Activated naive CD4-positive, alpha-beta T cell treated with anti-CD3 and anti-CD28 coated beads for 36 hours (primary cell): ENCODE measurements around the gene TTLL9. TPM values are rescaled to one million over a fixed set of nuclear protein-coding genes. Genes with fewer than 3 reads are reported as not detected.
"Not testable (repeated sequence)": the region's sequence is repeated elsewhere in the genome, so short reads cannot be mapped to it uniquely, and the experiment has no call there.

ENCODE experiments used
- CTCF ChIA-PET: fragments of 350-600 bp; sonication (Branson Sonifier 250); formaldehyde crosslinking; loops from one replicate; lab custom pipeline; 2021; ENCODE audit warnings: antibody characterized with exemption; lab: Charles Lee
- DNase-seq: peaks from one replicate; pipeline ENCODE4 v3.0.0-alpha.2; 2020
- H3K27ac Mint-ChIP-seq: one replicate; pipeline ENCODE4 v1.8.0; 2021; ENCODE audit warnings: mild to moderate bottlenecking, mixed read lengths
- H3K27me3 Mint-ChIP-seq: one replicate; pipeline ENCODE4 v1.8.0; 2021; ENCODE audit warnings: low read depth, mixed read lengths
- H3K36me3 Mint-ChIP-seq: one replicate; pipeline ENCODE4 v1.8.0; 2021; ENCODE audit warnings: low read depth, mixed read lengths
- H3K4me1 Mint-ChIP-seq: one replicate; pipeline ENCODE4 v1.8.0; 2021; ENCODE audit warnings: low read depth, mixed read lengths
- H3K4me3 Mint-ChIP-seq: one replicate; pipeline ENCODE4 v1.8.0; 2021; ENCODE audit warnings: mild to moderate bottlenecking, moderate library complexity, mixed read lengths
- H3K9me3 Mint-ChIP-seq: one replicate; pipeline ENCODE4 v1.8.0; 2021; ENCODE audit warnings: mixed read lengths
- intact Hi-C: fragments of 100-400 bp; cut with micrococcal nuclease; formaldehyde crosslinking; loops from one replicate; pipeline ENCODE4 v1.15.1; 2023
- total RNA-seq, 2 experiments: library from RNA; stranded (reverse); gene quantifications; one replicate each; pipeline ENCODE4 v1.2.3, GENCODE V29; 2021

TTLL9 gene
- total RNA-seq, 2 experiments from 2014 or later, result not detected

DNA sequence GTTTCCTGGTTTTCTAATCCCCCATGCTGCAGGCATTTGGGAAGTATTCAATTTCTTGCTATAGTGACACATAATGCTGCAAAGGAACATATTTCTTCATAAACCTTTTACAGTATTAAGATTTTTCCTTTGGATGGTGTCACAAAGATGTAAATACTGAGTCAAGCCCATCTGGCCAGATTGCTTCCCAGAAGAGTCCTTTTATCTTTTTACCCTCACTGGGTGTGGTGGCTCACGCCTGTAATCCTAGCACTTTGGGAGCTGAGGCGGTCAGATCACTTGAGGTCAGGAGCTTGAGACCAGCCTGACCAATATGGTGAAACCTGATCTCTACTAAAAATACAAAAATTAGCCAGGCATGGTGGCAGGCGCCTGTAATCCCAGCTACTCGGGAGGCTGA, 59.2 kb downstream of the TTLL9 start:
- H3K27me3 Mint-ChIP-seq, H3K36me3 Mint-ChIP-seq, DNase-seq, H3K4me1 Mint-ChIP-seq, H3K27ac Mint-ChIP-seq, H3K4me3 Mint-ChIP-seq, H3K9me3 Mint-ChIP-seq, intact Hi-C loops: not testable (repeated sequence)
- CTCF ChIA-PET, result interaction anchor here (0.6 kb wide), 1 partner anchor 23 kb away, joined by 3 read pairs; no protein-coding TSS in a partner anchor

DNA sequence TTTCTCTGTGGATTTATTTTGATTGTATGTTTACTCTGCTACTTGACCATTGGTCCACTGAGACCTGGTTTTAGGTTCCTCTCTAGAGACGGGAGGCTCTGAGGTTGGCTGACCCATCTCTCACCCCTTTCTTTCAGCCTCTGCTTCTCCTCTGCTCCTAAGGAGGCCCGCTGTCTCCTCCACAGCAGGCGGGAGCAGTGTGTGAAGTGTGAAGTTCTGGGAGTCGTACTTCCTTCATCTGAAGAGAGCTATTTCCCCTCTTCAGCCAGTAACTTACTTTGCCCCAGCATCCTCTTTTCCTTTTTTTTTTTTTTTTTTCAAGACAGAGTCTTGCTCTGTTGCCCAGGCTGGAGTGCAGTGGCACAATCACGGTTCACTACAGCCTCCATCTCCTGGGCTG, 60.3 kb downstream of the TTLL9 start:
- Mint-ChIP-seq H3K9me3 (no peaks in the 10 kb centered on the region), H3K27ac (no peak overlapping the region), H3K36me3 (no peaks in the 10 kb centered on the region), H3K4me3 (no peak overlapping the region), H3K27me3 (peaks cover 2% of the 10 kb centered on the region), H3K4me1 (no peaks in the 10 kb centered on the region)
- DNase-seq, result no peak
- intact Hi-C loops, result no loop called here
- CTCF ChIA-PET, result no interaction called here

DNA sequence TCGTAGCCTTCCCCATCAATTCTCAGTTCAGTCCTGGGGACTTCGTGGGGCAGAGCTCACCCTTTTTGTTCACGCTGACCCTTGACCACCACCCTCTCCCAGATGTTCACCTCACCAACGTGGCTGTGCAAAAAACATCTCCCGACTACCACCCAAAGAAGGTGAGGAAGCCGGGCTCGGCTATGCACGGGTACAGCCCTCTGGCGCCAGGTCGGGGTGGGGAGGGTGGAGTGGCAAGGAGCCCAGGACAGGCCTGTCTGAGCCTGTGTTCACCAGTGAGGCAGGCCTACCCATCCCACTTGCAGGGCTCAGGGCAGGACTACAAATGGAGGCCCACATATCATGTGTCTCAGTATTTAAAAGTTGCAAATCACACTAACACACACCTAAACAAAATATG, 63.3 kb downstream of the TTLL9 start:
- no peaks in the 10 kb centered on the region for H3K9me3 Mint-ChIP-seq
- intact Hi-C loops, result no loop called here
- no peaks in the 10 kb centered on the region for H3K4me1 Mint-ChIP-seq
- no peaks in the 10 kb centered on the region for H3K36me3 Mint-ChIP-seq
- H3K27ac Mint-ChIP-seq, result no peak overlapping the region
- DNase-seq, result no peak
- no peaks in the 10 kb centered on the region for H3K27me3 Mint-ChIP-seq
- H3K4me3 Mint-ChIP-seq, result no peak overlapping the region
- CTCF ChIA-PET, result interaction anchor here (0.6 to 0.9 kb wide), 4 partner anchors 83 to 1094 kb away, joined by 3 to 7 read pairs (median 4); no protein-coding TSS in a partner anchor

DNA sequence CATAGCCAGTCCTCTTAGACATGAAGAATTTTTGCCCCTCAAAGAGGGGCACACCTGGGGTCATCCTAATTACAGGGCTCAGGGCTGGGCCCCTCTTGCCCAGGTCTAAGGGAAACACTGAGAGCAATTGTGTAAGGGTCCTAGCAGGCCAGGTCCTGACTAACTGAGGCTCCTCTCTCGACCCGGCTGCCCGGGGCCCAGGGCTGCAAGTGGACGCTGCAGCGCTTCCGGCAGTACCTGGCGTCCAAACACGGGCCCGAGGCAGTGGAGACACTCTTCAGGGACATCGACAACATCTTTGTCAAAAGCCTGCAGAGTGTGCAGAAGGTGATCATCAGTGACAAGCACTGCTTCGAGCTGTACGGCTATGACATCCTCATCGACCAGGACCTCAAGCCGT, 64.1 kb downstream of the TTLL9 start:
- Mint-ChIP-seq H3K27ac (no peak overlapping the region), H3K27me3 (no peaks in the 10 kb centered on the region), H3K4me1 (no peaks in the 10 kb centered on the region), H3K36me3 (no peaks in the 10 kb centered on the region), H3K4me3 (no peak overlapping the region), H3K9me3 (no peaks in the 10 kb centered on the region)
- DNase-seq, result no peak
- intact Hi-C loops, result no loop called here
- CTCF ChIA-PET, result no interaction called here

DNA sequence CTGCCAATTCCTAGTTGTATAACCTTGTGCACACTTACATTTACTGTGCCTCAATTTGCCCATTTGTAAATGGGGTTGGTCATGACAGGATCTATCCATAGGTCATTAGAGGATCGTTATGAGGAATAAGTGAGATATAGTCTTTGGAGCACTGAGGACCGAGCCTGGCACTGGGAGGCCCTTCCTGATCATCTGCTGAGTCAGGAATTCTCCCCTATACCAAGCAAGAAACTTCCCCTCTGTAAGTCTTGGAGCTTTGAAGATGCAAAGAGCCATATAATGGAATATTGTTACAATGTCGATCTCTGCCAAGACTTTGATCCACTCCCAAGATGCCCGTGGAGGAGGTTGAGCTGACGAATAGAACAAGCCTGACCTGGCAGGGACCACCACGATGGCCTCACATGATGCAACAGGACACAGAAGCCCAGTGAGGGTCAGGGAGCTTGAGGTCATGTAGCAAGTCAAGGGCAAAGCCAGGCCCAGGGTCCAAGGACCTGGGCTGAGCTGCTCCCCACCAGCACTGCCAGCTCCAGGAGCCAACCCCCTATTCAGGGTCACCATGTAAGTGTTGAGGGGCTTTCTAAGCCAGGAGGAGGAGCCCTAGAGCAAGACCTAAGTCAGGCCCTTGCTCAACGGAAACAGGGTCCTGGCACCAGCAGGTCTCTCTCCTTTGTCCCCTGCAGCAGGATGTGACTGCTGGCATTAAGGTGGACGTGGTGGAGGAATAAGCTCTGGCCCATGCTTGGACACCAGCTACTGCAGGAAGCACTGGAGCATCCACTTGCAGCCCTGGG, 64.7 kb downstream of the TTLL9 start:
- intact Hi-C loops, result no loop called here
- DNase-seq, result no peak
- CTCF ChIA-PET, result interaction anchor here (1.1 kb wide), 1 partner anchor 29 kb away, joined by 4 read pairs; no protein-coding TSS in a partner anchor
- no peak overlapping the region for H3K27ac Mint-ChIP-seq
- H3K27me3 Mint-ChIP-seq, result no peaks in the 10 kb centered on the region
- H3K36me3 Mint-ChIP-seq, result no peaks in the 10 kb centered on the region
- no peaks in the 10 kb centered on the region for H3K4me1 Mint-ChIP-seq
- H3K4me3 Mint-ChIP-seq, result no peak overlapping the region
- no peaks in the 10 kb centered on the region for H3K9me3 Mint-ChIP-seq

DNA sequence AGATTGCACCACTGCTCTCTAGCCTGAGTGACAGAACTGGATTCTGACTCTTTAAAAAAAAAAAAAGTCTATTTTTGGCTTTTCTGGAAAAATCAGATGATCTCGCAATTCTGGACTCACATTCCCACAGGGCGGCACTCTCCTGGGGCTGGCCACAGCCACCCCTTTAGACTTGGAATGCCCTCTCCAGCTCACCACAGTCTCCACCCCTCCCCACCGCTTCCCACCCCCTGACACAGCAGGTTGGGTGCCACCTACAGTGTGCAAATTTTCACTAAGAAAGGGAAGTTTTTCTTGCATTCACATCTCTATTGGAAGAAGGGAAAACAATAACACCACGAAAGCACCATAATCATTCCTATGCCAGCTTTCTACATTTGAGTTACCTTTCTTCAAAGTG, 66.0 kb downstream of the TTLL9 start:
- intact Hi-C loops, result no loop called here
- CTCF ChIA-PET, result interaction anchor here (0.6 kb wide), 1 partner anchor 12 kb away, joined by 3 read pairs; no protein-coding TSS in a partner anchor
- no peaks in the 10 kb centered on the region for H3K4me1 Mint-ChIP-seq
- H3K27me3 Mint-ChIP-seq, result no peaks in the 10 kb centered on the region
- H3K9me3 Mint-ChIP-seq, result no peaks in the 10 kb centered on the region
- no peak overlapping the region for H3K27ac Mint-ChIP-seq
- H3K36me3 Mint-ChIP-seq, result no peaks in the 10 kb centered on the region
- no peak overlapping the region for H3K4me3 Mint-ChIP-seq
- DNase-seq, result no peak

DNA sequence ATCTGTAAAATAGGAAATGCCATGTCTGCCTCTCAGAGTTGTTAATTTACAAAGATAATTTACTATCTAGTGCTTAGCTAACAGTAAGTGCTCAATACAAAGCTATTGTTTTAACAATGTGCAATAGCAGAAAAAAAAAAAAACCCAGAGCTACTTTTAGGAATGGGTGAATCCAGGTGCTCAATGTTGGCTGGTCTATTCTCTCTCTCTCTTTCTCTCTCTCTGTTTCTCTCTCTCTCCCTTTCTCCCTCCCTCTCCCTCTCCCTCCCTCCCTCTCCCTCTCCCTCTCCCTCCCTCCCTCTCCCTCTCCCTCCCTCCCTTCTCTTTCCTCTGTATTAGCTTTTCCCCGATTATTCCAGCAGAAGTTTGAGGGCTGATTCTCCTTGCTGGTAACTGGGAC, 67.4 kb downstream of the TTLL9 start:
- DNase-seq, result no peak
- CTCF ChIA-PET, result interaction anchor here (0.8 to 0.9 kb wide), 2 partner anchors 14 to 43 kb away, joined by 3 to 4 read pairs; partner anchors contain the start of gene PDRG1

DNA sequence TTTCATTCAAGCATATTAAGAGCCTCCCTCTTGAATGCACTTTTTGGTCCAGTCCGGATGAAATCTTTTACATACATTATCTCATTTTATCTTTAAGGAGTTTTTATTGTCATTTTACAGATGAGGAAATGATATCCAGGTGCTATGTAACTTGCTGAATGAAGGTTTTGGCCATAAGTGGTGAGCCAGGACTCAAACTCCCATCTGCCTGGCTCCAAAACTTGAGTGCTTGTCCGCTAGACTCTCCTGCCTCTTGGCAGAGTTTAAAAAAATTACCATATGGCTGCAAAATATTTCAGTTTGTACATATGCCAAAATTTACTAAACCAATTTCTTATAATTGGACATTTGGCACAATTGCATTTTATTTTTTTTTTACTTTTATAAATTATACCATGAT, 69.2 kb downstream of the TTLL9 start:
- Mint-ChIP-seq H3K4me3 (no peak overlapping the region), H3K9me3 (no peaks in the 10 kb centered on the region), H3K27me3 (no peaks in the 10 kb centered on the region), H3K36me3 (peaks cover 2% of the 10 kb centered on the region), H3K27ac (no peak overlapping the region), H3K4me1 (no peaks in the 10 kb centered on the region)
- no peak for DNase-seq
- CTCF ChIA-PET, result interaction anchor here (1.2 to 1.5 kb wide), 2 partner anchors 13 to 17 kb away, joined by 4 read pairs; partner anchors contain the start of gene PDRG1
- intact Hi-C loops, result no loop called here

More for the DNA sequence above, 67.4 kb downstream of the TTLL9 start:
- Mint-ChIP-seq H3K27ac (no peak overlapping the region), H3K36me3 (no peaks in the 10 kb centered on the region), H3K4me3 (no peak overlapping the region), H3K27me3 (no peaks in the 10 kb centered on the region), H3K9me3 (no peaks in the 10 kb centered on the region), H3K4me1 (no peaks in the 10 kb centered on the region)
- intact Hi-C loops, result no loop called here

DNA sequence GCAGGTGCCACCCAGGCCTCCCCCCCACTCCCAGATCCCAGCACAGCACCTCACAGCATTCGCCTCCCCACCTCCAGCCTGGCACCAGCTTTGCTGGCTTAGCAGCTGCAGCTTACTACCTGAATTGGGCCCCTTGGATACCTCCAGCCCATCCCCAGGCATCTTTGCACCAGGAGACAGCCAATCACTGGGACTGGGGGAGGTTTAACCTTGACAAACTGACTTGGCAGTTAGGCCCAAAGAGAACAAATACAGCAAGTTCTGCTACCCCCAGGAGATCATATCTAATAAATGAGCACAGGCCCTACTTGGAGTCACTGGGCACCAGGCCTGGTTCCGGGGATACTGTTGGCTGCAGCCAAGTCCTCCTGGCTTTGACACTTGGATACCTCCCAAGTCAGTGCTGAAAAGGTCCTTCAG, 72.6 kb downstream of the TTLL9 start:
- intact Hi-C loops, result no loop called here
- H3K27ac Mint-ChIP-seq, result no peak overlapping the region

DNA sequence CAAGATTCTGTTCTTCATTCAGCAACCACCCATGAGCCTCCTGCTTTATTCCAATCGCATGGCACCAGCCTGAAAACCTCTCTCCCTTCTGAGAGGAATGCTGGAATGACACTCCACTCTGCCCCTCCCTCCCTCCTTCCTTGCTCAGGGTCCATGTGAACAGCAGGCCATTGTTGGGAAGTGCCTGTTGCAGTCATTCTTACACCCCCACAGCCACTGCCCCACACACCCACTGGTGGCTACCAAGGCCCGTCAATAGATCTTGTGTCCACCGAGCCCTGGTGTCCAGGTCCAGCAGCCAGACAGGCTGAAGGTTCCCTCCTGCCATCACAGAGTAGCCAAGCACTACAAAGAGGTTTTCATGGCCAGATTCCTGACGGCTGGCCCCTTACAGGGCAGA, 74.9 kb downstream of the TTLL9 start:
- Mint-ChIP-seq H3K4me1 (peaks cover 13% of the 10 kb centered on the region), H3K36me3 (peaks cover 25% of the 10 kb centered on the region), H3K27me3 (no peaks in the 10 kb centered on the region), H3K4me3 (no peak overlapping the region), H3K27ac (no peak overlapping the region), H3K9me3 (no peaks in the 10 kb centered on the region)
- CTCF ChIA-PET, result no interaction called here
- DNase-seq, result no peak
- intact Hi-C loops, result no loop called here

More for the DNA sequence above, 72.6 kb downstream of the TTLL9 start:
- no peaks in the 10 kb centered on the region for H3K4me1 Mint-ChIP-seq
- DNase-seq, result no peak
- CTCF ChIA-PET, result interaction anchor here (0.6 to 1.1 kb wide), 2 partner anchors 9 to 387 kb away, joined by 3 to 4 read pairs; partner anchors contain the start of gene PDRG1
- no peaks in the 10 kb centered on the region for H3K9me3 Mint-ChIP-seq
- H3K36me3 Mint-ChIP-seq, result peaks cover 9% of the 10 kb centered on the region
- no peak overlapping the region for H3K4me3 Mint-ChIP-seq
- no peaks in the 10 kb centered on the region for H3K27me3 Mint-ChIP-seq

DNA sequence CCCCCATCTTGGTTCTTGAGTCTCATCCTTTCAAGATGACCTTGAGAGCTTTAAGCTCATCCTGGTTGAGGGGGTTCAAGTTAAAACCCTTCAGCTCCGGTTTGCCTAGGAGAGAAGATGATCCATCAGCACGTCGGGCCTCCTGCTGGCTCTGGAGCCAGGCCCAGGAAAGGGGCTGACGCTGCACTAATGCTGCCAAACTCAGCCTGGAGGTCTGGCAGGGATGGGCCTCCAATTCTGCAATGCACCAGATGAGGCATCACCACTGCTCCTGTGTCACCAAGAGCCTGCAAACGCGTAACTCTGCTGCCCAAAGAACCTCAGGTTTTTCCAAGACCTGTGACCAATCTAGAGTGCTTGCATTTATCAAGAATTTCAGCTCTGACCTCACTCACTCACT, 75.4 kb downstream of the TTLL9 start:
- DNase-seq, result no peak
- intact Hi-C loops, result no loop called here
- no peak overlapping the region for H3K27ac Mint-ChIP-seq
- H3K4me1 Mint-ChIP-seq, result peaks cover 17% of the 10 kb centered on the region
- no peak overlapping the region for H3K4me3 Mint-ChIP-seq
- H3K27me3 Mint-ChIP-seq, result no peaks in the 10 kb centered on the region
- no peaks in the 10 kb centered on the region for H3K9me3 Mint-ChIP-seq
- CTCF ChIA-PET, result no interaction called here
- H3K36me3 Mint-ChIP-seq, result peaks cover 25% of the 10 kb centered on the region

DNA sequence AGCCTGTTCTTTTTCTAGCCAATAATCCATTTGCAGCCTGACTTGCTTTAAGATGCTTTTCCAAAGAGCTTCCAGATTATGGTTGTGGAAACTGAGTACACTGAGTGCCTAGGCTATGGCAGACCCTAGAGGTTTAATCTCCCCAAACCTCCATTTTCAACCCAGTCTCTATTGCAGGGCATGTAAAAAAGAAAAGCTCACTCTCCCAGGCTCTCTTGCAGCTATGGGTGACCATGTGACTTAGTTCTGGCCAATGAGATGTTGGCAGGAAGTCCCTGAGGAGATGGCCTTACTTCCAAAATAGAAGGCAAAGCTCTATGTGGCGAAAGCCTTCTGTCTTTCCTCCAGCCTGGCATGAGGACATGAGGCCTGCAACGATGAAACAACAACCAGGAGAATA, 77.6 kb downstream of the TTLL9 start:
- Mint-ChIP-seq H3K9me3 (no peaks in the 10 kb centered on the region), H3K4me1 (peaks cover 29% of the 10 kb centered on the region), H3K4me3 (no peak overlapping the region), H3K27me3 (no peaks in the 10 kb centered on the region), H3K27ac (no peak overlapping the region), H3K36me3 (peaks cover 30% of the 10 kb centered on the region)
- intact Hi-C loops, result no loop called here
- CTCF ChIA-PET, result interaction anchor here (0.6 to 7.8 kb wide), 4 partner anchors 12 to 101 kb away, joined by 3 to 107 read pairs (median 4); no protein-coding TSS in a partner anchor
- DNase-seq, result peak; percentile 48
